ACC112 (cell line): Measurements from ENCODE around the gene ANKRD6.

ENCODE experiments used
- H2AFZ ChIP-seq: fragments of 200-600 bp; sonication (generic); one replicate; pipeline ENCODE4 v1.6.0; 2017; ENCODE audit warnings: antibody characterized with exemption, low read length; ENCODE audit not compliant: unreplicated experiment
- H3K27ac ChIP-seq: fragments of 200-600 bp; sonication (generic); 2 replicates; pipeline ENCODE4 v1.5.1; 2014; ENCODE audit warnings: low read depth, mild to moderate bottlenecking, antibody characterized with exemption, low read length, moderate library complexity
- H3K27me3 ChIP-seq: fragments of 200-600 bp; sonication (generic); 2 replicates; pipeline ENCODE4 v1.6.1; 2014; ENCODE audit warnings: mild to moderate bottlenecking, antibody characterized with exemption, low read length, moderate library complexity, mixed read lengths; ENCODE audit not compliant: insufficient read depth
- H3K36me3 ChIP-seq: fragments of 200-600 bp; sonication (generic); 2 replicates; pipeline ENCODE4 v1.6.1; 2016; ENCODE audit warnings: mild to moderate bottlenecking, antibody characterized with exemption, low read length, moderate library complexity, mixed read lengths; ENCODE audit not compliant: insufficient read depth
- H3K4me1 ChIP-seq: fragments of 200-600 bp; sonication (generic); one replicate; pipeline ENCODE4 v1.6.1; 2016; ENCODE audit warnings: low read length, mixed read lengths; ENCODE audit not compliant: insufficient read depth, unreplicated experiment, control insufficient read depth
- H3K4me3 ChIP-seq: fragments of 200-600 bp; sonication (generic); 2 replicates; pipeline ENCODE4 v1.5.1; 2014; ENCODE audit warnings: mild to moderate bottlenecking, low read depth, low read length
- H3K79me2 ChIP-seq: fragments of 200-600 bp; sonication (generic); one replicate; pipeline ENCODE4 v1.6.0; 2016; ENCODE audit warnings: low read length; ENCODE audit not compliant: control insufficient read depth, unreplicated experiment, insufficient read depth

ANKRD6 gene

DNA sequence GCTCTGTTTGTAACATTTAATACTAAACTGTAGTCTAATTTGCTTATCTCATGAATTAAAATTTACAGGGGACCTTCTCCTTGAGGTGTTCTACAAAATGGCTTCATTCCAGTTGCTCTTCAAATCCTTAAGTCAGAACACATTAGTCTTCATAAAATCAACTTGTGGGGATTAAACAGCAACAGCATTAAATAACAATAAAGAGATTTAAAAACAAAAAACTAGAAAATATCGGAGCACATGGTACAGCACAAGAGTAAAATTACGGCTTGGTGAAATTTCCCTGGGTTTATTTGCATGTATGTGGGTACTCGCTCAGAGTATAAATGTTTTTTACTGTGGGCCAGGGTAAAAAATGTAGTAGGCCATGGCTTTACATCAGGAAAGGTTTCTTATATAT is 32.9 kb upstream of the ANKRD6 start:
- Histone ChIP-seq H2AFZ (no peak overlapping the region), H3K36me3 (no peaks in the 10 kb centered on the region), H3K79me2 (no peaks in the 10 kb centered on the region), H3K4me1 (no peaks in the 10 kb centered on the region), H3K27me3 (peaks cover 20% of the 10 kb centered on the region), H3K27ac (no peak overlapping the region), H3K4me3 (no peak overlapping the region)

DNA sequence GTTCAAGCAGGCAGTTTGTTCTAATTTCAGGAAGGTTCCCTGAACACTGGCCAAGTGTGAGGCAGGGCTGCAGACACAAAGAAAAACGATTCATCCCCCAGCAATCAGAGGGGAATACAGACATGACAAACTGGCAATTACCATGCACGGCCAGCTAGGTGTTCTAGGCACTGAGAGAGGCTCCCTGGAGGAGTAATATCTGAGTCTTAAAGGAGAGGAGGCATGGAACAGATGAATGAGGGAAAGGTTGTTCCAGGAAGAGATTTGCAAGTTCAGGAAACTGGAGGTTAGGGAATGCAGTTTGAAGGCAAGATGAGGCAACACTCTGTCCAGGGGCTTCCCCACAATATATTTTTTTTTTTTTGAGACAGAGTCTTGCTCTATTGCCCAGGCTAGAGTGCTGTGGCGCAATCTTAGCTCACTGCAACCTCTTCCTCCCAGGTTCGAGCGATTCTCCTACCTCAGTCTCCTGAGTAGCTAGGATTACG is 32.0 kb upstream of the ANKRD6 start:
- H3K27ac ChIP-seq, result no peak overlapping the region
- no peak overlapping the region for H2AFZ ChIP-seq
- no peaks in the 10 kb centered on the region for H3K4me1 ChIP-seq
- no peak overlapping the region for H3K4me3 ChIP-seq
- no peaks in the 10 kb centered on the region for H3K79me2 ChIP-seq
- H3K36me3 ChIP-seq, result no peaks in the 10 kb centered on the region
- peaks cover 18% of the 10 kb centered on the region for H3K27me3 ChIP-seq

DNA sequence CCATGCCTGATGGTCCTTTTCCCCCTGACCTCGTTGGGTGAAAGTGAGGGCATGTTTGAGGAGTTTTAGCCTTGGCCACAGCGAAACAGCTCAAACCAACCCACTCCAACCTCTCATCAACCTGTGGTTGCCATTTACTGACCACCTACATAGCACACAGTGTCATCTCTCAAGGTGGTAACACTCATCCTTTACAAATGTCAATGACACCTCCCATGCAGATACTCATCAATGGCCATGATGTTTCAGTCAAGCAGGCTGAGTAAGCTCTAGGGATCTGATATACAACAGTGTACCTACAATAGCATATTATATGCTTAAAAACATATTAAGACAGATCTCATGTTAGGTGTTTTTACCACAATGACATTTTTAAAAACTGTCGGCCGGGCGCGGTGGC is 30.2 kb upstream of the ANKRD6 start:
- H3K79me2 ChIP-seq, result no peaks in the 10 kb centered on the region
- H3K4me3 ChIP-seq, result no peak overlapping the region
- no peaks in the 10 kb centered on the region for H3K4me1 ChIP-seq
- no peak overlapping the region for H2AFZ ChIP-seq
- H3K27me3 ChIP-seq, result peaks cover 32% of the 10 kb centered on the region
- no peaks in the 10 kb centered on the region for H3K36me3 ChIP-seq
- H3K27ac ChIP-seq, result no peak overlapping the region

DNA sequence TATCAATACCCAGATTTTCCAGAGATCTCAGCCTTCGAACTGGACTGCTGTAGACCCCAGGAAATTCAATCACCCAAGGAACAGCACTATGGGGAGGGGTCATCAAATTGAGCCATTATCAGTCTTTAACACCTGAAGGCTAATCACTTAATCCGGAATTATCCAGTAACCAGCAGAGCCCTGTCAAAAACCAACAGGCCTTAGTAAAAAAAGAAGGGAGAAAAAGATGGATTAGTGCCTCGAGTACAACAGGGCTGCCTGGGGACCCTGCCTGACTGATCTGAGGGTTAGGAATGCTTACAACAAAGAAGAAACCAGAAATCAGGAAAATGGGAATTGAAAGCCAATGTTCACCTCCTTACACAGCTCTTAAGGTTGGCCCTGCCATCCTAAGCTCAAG is 28.4 kb upstream of the ANKRD6 start:
- Histone ChIP-seq H3K79me2 (no peaks in the 10 kb centered on the region), H3K4me1 (no peaks in the 10 kb centered on the region), H3K4me3 (no peak overlapping the region), H3K36me3 (no peaks in the 10 kb centered on the region), H3K27me3 (peaks cover 45% of the 10 kb centered on the region), H3K27ac (no peak overlapping the region), H2AFZ (no peak overlapping the region)

DNA sequence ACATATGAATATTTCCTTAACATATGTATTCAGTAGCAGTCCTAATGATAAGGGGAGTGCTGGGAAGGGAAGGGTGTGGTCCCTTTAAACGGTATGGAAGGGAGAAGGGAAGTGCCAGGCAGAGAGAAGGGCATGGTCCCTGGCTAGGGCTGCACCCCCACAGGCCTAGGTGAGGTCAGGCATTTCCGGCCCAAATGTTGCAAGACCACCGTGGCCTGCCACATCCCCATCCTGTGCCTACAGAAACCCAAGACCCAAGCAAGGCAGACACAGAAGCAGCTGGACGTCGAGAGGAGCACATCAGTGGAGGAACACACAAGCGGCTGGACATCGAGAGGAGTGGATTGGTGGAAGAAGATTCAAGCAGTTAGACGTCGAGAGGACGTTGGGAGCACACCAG is 26.8 kb upstream of the ANKRD6 start:
- Histone ChIP-seq H3K79me2 (no peaks in the 10 kb centered on the region), H3K36me3 (no peaks in the 10 kb centered on the region), H3K27me3 (peaks cover 61% of the 10 kb centered on the region), H2AFZ (no peak overlapping the region), H3K27ac (no peak overlapping the region), H3K4me3 (no peak overlapping the region), H3K4me1 (no peaks in the 10 kb centered on the region)

DNA sequence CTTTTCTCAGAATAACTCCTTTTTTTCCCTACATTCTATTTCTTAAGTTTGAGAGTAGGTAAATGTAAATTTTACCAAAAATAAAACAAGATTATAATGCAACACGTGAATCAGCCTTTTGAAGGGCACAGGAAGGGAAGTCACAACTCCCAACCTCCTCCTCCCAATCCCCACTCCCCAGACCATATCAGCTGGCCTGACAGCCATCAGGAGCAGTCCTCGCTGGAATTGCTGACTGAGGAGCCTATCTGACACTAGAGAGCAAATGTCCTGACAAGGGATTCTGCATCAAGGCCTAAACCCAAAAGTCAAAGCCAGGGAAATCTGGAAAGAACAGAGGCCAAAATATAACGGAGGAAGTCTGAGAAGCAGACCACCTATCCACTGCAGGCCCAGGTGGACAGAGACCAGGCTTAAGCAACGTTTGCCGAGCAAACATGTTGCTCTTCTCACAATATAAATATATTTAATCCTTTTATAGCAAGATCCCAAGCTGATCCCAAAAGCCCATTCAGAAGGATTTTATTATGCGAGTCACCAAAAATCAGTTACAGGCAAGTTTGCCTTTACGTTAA is 23.4 kb upstream of the ANKRD6 start:
- Histone ChIP-seq H3K79me2 (no peaks in the 10 kb centered on the region), H3K27ac (no peak overlapping the region), H2AFZ (no peak overlapping the region), H3K27me3 (peaks cover 92% of the 10 kb centered on the region), H3K36me3 (no peaks in the 10 kb centered on the region), H3K4me3 (no peak overlapping the region), H3K4me1 (no peaks in the 10 kb centered on the region)

DNA sequence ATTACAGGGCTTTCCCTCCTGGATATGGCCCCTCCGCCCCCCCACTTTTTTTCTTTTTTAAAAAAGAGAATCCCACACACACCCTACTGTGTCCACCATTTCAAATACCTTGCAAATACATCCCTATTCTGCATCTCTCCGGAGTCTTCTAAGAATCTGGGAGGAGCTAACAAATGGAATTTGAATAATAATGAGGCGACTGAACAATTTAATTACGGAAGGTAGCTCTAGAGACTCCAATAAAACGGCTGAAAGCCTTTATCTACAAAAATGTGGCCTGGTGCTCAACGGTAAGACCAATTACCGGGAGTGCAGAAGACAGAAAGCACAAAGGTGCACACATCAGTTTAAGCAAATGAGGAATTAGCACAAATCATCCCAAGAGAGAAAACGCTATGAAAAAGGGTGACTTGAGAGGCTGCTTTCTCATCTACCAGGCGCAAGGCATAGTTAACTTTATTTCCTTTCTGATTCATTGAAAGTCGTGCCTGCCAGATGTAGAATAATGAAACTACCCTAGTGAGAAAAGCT is 22.7 kb upstream of the ANKRD6 start:
- Histone ChIP-seq H3K79me2 (no peaks in the 10 kb centered on the region), H3K27ac (no peak overlapping the region), H3K27me3 (peaks cover 95% of the 10 kb centered on the region), H3K4me1 (no peaks in the 10 kb centered on the region), H2AFZ (no peak overlapping the region), H3K4me3 (no peak overlapping the region), H3K36me3 (no peaks in the 10 kb centered on the region)

DNA sequence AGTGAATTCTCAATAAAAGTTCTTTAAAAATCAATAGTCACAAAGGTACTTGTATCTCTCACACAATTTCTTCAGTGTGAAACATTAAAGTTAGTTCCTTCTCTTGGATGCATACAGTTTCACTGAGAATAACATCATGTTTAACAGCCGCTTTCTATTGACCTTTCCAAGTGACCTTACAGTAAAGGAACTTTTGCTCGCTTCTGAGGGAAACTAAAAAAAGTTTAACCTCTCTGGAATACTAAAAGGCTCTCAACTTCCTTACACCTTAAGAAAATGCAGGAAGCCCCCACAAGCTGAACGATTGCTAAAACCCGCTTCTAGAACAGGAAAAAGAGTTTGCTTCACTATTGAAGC is 22.2 kb upstream of the ANKRD6 start:
- peaks cover 95% of the 10 kb centered on the region for H3K27me3 ChIP-seq
- H2AFZ ChIP-seq, result no peak overlapping the region
- no peaks in the 10 kb centered on the region for H3K4me1 ChIP-seq
- H3K27ac ChIP-seq, result no peak overlapping the region
- no peak overlapping the region; the same call in 1 of the 2 replicates for H3K4me3 ChIP-seq
- no peaks in the 10 kb centered on the region for H3K79me2 ChIP-seq
- H3K36me3 ChIP-seq, result no peaks in the 10 kb centered on the region

DNA sequence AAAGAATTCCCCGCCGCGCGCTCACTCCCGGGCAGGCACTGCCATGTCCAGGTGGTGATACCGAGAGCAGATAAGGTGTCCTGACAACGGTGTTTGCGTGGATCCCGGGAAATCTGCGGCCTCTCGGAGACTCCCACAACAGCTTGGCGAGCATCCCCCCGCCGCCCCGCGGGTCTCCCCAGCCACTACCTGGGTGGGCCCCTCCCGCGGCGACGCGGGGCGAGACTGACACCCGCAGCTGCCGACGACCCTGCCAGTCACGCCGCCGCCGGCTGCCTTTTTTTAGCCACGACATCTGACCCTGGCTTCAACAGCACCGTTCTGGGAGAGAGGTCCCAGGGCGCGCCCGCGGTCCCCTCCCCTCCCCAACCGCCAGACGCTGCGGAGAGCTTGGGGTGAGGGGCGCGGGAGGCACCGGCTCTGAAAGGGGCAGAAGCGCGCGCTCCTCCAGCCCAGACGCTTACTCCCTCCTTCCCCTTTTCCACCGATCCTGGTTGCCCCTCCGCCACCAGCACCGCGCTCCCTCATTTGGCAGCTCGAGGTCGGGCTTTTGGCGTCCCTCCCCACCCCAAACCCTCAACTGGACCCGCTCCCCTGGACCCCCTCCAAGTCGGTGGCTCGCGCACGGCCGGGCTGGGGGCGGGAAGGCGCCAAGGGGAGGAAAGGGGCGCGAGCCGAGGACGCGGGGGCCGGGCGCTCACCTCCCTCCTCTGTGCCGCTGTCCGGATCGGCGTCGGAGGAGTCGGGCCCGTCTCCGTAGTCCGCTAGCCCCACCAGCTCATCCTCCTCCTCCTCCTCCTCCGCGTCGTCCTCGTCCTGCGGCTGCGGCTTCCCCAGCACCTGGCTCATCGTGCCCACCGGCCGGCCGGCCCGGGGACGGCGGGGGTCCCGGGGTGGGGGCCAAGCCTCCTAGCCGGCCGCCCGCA is 21.5 kb upstream of the ANKRD6 start:
- H2AFZ ChIP-seq, result peak overlapping the region; percentile 23
- no peak overlapping the region for H3K27ac ChIP-seq
- H3K79me2 ChIP-seq, result no peaks in the 10 kb centered on the region
- H3K36me3 ChIP-seq, result no peaks in the 10 kb centered on the region
- H3K27me3 ChIP-seq, result peaks cover 95% of the 10 kb centered on the region
- no peaks in the 10 kb centered on the region for H3K4me1 ChIP-seq
- H3K4me3 ChIP-seq, result peak overlapping the region; percentile 70

DNA sequence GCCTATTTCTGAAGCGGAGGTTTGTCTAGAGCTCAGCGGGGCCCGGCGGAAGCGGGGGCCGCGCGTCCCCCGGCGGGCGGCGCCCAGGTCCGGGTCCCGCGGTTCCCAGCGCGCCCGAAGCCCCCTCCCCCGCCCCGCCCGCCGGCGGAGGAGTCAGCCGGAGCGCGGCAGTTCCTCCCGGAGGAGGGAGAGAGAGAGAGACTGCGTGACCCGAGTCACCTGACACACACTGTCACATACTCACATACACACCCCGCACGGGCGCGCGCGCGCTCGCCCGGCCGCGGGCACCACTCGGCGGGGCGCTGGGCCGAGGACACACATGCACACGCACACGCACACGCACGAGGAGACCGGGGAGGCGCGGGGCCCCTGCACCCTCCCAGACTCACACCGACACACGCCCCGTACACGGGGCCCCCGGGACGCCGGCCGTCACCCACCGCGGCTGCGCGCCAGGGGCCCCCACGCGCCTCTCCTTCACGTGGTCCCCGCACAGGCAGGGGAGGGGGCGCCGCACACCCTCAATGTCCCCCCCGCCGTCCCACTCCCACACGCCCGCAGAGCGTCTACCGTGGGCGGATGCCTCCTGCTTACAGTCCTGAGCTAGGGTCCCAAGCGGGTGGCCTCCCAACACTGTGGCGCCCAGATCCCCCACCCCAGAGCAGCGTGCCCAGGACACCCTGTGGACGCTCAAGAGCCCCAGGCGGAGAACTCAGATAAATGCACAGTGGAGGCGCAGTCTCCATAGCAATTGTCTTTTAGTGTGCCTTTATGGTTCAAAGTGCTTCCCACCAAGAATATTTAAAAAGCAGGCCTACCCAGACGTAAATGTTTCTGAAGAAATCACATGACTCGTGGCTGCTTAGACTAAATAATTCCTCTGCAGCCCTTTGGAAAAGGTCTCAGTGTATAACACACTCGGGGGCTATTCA is 20.6 kb upstream of the ANKRD6 start, which contains the start of gene RRAGD:
RRAGD (minus strand) TSS at position 203 of the 935 bp plus-strand sequence. CDS start 280 bp downstream, outside the sequence.
- H3K36me3 ChIP-seq, result no peaks in the 10 kb centered on the region
- H3K4me1 ChIP-seq, result no peaks in the 10 kb centered on the region
- H3K79me2 ChIP-seq, result no peaks in the 10 kb centered on the region
- peak within 1 kb of the TSS; percentile 70 for H3K4me3 ChIP-seq
- peaks cover 94% of the 10 kb centered on the region for H3K27me3 ChIP-seq
- H2AFZ ChIP-seq, result peak within 1 kb of the TSS; percentile 23
- H3K27ac ChIP-seq, result no peak within 1 kb of the TSS
